HepG2 (cell line): ENCODE data around the gene MAP3K19. TPM values are rescaled to one million over a fixed set of nuclear protein-coding genes. Genes with fewer than 3 reads are reported as not detected.

ENCODE experiments used
- NCOA5 ChIP-seq: sonication (generic); formaldehyde crosslinking; IDR thresholded peaks from 2 replicates; pipeline ENCODE4 v1.4.0; 2020; ENCODE audit warnings: missing genetic modification reagents
- NFYB ChIP-seq: sonication (generic); formaldehyde crosslinking; IDR thresholded peaks from 2 replicates; pipeline ENCODE4 v1.4.0; 2020; ENCODE audit warnings: missing genetic modification reagents
- ZNF224 ChIP-seq: sonication (generic); formaldehyde crosslinking; IDR thresholded peaks from 2 replicates; pipeline ENCODE4 v1.5.0; 2020; ENCODE audit warnings: mild to moderate bottlenecking, missing genetic modification reagents
- ZNF280D ChIP-seq: sonication (generic); formaldehyde crosslinking; IDR thresholded peaks from 2 replicates; pipeline ENCODE4 v1.5.1; 2020; ENCODE audit warnings: mild to moderate bottlenecking, missing genetic modification reagents
- ZNF281 ChIP-seq: sonication (generic); formaldehyde crosslinking; IDR thresholded peaks from 2 replicates; pipeline ENCODE4 v1.4.0; 2020; ENCODE audit warnings: missing genetic modification reagents, borderline replicate concordance
- ZNF713 ChIP-seq: sonication (generic); formaldehyde crosslinking; IDR thresholded peaks from 2 replicates; pipeline ENCODE4 v1.4.0; 2020; ENCODE audit warnings: mild to moderate bottlenecking, missing genetic modification reagents
- ZNF800 ChIP-seq: sonication (generic); formaldehyde crosslinking; IDR thresholded peaks from 2 replicates; pipeline ENCODE4 v1.4.0; 2020; ENCODE audit warnings: missing genetic modification reagents
- ZNF879 ChIP-seq: sonication (generic); formaldehyde crosslinking; IDR thresholded peaks from 2 replicates; pipeline ENCODE4 v1.8.1; 2023; ENCODE audit warnings: missing genetic modification reagents
- polyA plus RNA-seq, 8 experiments: library from polyadenylated mRNA; depleted of rRNA in 3 of 8; stranded (reverse) in 7 of 8; unstranded in 1 of 8; fragments of >200 nt; fragmentation: Illumina TruSeq in 4 of 8; extraction: Trizol in 4 of 8; gene quantifications; 2 replicates each; pipeline versions ENCODE4 v1.2.1 to v1.2.3, GENCODE V29; 2011 to 2016; ENCODE audit warnings: low read depth in 4 of 8, missing spikeins in 1 of 8, mixed read lengths in 1 of 8; ENCODE audit not compliant: insufficient read depth in 1 of 8
- total RNA-seq, 5 experiments: library from RNA; depleted of rRNA; stranded (reverse); fragments of >200 nt; fragmentation: Illumina TruSeq; extraction: Trizol; gene quantifications; 2 replicates each; pipeline ENCODE4 v1.2.3, GENCODE V29; 2016; ENCODE audit warnings: low read depth in 1 of 5
- TF ChIP-seq, protein P1 (sequence below): sonication (generic); formaldehyde crosslinking; IDR thresholded peaks from 2 replicates; pipeline ENCODE4 v1.4.0; 2020; ENCODE audit warnings: mild to moderate bottlenecking, missing genetic modification reagents
- TF ChIP-seq, protein P2 (sequence below): conservative IDR thresholded peaks from 2 replicates; pipeline ENCODE4 v1.6.1; 2018; ENCODE audit warnings: missing genetic modification reagents
- TF ChIP-seq, protein P3 (sequence below): sonication (generic); formaldehyde crosslinking; IDR thresholded peaks from 2 replicates; pipeline ENCODE4 v1.8.0; 2022; ENCODE audit warnings: missing genetic modification reagents, mild to moderate bottlenecking, inconsistent platforms, borderline replicate concordance

Gene MAP3K19
- total and polyA plus RNA-seq, 2 of the 13 experiments (the other 11 are each of a cell fraction or from before 2014, with no cell fraction given), result not detected

GRCh38 chr2:134918526-134919340 lies 128.5 kb downstream of the MAP3K19 start, which contains the start of gene CCNT2 (continued):
- TF ChIP-seq, protein P1, sequence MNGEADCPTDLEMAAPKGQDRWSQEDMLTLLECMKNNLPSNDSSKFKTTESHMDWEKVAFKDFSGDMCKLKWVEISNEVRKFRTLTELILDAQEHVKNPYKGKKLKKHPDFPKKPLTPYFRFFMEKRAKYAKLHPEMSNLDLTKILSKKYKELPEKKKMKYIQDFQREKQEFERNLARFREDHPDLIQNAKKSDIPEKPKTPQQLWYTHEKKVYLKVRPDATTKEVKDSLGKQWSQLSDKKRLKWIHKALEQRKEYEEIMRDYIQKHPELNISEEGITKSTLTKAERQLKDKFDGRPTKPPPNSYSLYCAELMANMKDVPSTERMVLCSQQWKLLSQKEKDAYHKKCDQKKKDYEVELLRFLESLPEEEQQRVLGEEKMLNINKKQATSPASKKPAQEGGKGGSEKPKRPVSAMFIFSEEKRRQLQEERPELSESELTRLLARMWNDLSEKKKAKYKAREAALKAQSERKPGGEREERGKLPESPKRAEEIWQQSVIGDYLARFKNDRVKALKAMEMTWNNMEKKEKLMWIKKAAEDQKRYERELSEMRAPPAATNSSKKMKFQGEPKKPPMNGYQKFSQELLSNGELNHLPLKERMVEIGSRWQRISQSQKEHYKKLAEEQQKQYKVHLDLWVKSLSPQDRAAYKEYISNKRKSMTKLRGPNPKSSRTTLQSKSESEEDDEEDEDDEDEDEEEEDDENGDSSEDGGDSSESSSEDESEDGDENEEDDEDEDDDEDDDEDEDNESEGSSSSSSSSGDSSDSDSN (CRISPR knock-in tag), result peak; percentile 86
- TF ChIP-seq, protein P2, sequence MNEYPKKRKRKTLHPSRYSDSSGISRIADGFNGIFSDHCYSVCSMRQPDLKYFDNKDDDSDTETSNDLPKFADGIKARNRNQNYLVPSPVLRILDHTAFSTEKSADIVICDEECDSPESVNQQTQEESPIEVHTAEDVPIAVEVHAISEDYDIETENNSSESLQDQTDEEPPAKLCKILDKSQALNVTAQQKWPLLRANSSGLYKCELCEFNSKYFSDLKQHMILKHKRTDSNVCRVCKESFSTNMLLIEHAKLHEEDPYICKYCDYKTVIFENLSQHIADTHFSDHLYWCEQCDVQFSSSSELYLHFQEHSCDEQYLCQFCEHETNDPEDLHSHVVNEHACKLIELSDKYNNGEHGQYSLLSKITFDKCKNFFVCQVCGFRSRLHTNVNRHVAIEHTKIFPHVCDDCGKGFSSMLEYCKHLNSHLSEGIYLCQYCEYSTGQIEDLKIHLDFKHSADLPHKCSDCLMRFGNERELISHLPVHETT (CRISPR knock-in tag), result peak; percentile 99
- TF ChIP-seq ZNF224 (peak; percentile 50; the same call in 1 of the 2 replicates), ZNF713 (CRISPR knock-in tag) (peak; percentile 90; the same call in 1 of the 2 replicates), NFYB (CRISPR knock-in tag) (peak; percentile 64; the same call in 1 of the 2 replicates), ZNF800 (CRISPR knock-in tag) (no peak), ZNF281 (CRISPR knock-in tag) (0 out of 2 replicates have a peak, but pooled peaks have one; percentile 32), NCOA5 (no peak), ZNF280D (CRISPR knock-in tag) (no peak), ZNF879 (CRISPR knock-in tag) (no peak)
- TF ChIP-seq, protein P3, sequence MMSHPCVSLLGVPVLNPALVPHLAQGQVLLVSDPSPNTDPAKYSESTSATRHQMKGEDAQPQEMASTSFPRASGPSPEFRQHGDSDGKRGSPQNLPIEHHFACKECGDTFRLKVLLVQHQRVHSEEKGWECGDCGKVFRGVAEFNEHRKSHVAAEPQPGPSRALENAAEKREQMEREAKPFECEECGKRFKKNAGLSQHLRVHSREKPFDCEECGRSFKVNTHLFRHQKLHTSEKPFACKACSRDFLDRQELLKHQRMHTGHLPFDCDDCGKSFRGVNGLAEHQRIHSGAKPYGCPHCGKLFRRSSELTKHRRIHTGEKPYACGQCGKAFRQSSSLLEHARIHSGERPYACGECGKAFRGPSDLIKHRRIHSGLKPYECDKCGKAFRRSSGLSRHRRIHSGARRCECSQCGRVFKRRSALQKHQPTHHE (CRISPR knock-in tag), result peak; percentile 96
